ENCODE measurements around the gene SUSD1.

DNA sequence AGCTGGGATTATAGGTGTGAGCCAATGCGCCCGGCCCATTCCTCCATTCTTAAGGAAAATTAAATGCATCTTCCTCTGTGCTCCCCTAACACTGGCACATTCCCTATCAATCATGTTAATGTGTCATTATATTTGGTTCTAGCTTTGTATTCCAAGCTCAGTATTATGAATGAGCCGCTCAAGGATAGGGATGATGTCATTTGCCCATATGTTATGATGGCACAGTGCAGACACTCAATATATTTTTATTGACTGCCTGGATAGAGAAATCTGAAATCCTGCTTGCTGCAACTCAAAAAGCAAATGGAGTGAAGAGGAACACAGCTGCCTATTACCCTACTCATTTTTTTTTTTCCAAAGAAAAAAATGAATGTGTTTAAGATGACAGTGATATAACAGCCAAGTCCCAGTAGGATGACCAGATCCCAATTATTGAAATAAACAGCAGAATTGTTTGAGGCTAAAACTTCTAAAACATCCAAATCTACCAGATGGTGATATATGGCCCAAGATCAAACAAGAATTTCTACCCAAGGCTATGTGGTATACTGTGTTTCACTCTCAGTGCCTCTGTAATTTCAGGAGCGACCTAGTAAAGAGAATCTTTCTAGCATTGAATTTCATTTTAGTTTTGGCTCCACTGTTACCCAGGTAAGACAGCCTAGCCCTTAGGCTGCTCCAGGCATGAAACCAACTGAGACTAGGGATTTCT, 16.3 kb downstream of the SUSD1 start:
- TF ChIP-seq, protein P1, sequence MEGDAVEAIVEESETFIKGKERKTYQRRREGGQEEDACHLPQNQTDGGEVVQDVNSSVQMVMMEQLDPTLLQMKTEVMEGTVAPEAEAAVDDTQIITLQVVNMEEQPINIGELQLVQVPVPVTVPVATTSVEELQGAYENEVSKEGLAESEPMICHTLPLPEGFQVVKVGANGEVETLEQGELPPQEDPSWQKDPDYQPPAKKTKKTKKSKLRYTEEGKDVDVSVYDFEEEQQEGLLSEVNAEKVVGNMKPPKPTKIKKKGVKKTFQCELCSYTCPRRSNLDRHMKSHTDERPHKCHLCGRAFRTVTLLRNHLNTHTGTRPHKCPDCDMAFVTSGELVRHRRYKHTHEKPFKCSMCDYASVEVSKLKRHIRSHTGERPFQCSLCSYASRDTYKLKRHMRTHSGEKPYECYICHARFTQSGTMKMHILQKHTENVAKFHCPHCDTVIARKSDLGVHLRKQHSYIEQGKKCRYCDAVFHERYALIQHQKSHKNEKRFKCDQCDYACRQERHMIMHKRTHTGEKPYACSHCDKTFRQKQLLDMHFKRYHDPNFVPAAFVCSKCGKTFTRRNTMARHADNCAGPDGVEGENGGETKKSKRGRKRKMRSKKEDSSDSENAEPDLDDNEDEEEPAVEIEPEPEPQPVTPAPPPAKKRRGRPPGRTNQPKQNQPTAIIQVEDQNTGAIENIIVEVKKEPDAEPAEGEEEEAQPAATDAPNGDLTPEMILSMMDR (IDR thresholded peaks at IDR 0.05) = no peak
- no peak for TF ChIP-seq POLR2AphosphoS5 (IDR thresholded peaks at IDR 0.05)
- no peak for TF ChIP-seq POLR2A (IDR thresholded peaks at IDR 0.05)
- TF ChIP-seq EP300 (IDR thresholded peaks at IDR 0.05) = no peak
